ENCODE data around the gene STAB1. TPM values are rescaled to one million over a fixed set of nuclear protein-coding genes. Genes with fewer than 3 reads are reported as not detected.

The STAB1 gene
- total and polyA plus RNA-seq, 12 donors = 30.8 to 1,593 (median 466) TPM

GRCh38 chr3:52451237-52452083 lies 43.7 kb upstream of the STAB1 start:
- H3K9me3 ChIP-seq (replicated peaks in 1 of 3) = no peaks in the 10 kb centered on the region
- intact Hi-C loops (cut with DNase I) = no loop called here

GRCh38 chr3:52452126-52452525 lies 43.0 kb upstream of the STAB1 start:
- 86 to 92% methylated on average over 6 of the region's 6 CpGs; no CpG with 5 or more reads in 2 of the 4 donors for WGBS, 4 donors
- H3K36me3 ChIP-seq (replicated peaks in 1 of 2) = no peaks in the 10 kb centered on the region
- no peak overlapping the region for H3K27ac ChIP-seq
- no peaks in the 10 kb centered on the region for H3K9me3 ChIP-seq (replicated peaks in 1 of 3)
- no peak for DNase-seq
- H3K4me1 ChIP-seq (replicated peaks in 1 of 2) = peaks cover 5 to 22% of the 10 kb centered on the region in 2 donors
- H3K4me3 ChIP-seq = no peak overlapping the region
- no peak for TF ChIP-seq POLR2A (IDR thresholded peaks at IDR 0.05)
- TF ChIP-seq, protein P1, sequence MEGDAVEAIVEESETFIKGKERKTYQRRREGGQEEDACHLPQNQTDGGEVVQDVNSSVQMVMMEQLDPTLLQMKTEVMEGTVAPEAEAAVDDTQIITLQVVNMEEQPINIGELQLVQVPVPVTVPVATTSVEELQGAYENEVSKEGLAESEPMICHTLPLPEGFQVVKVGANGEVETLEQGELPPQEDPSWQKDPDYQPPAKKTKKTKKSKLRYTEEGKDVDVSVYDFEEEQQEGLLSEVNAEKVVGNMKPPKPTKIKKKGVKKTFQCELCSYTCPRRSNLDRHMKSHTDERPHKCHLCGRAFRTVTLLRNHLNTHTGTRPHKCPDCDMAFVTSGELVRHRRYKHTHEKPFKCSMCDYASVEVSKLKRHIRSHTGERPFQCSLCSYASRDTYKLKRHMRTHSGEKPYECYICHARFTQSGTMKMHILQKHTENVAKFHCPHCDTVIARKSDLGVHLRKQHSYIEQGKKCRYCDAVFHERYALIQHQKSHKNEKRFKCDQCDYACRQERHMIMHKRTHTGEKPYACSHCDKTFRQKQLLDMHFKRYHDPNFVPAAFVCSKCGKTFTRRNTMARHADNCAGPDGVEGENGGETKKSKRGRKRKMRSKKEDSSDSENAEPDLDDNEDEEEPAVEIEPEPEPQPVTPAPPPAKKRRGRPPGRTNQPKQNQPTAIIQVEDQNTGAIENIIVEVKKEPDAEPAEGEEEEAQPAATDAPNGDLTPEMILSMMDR (IDR thresholded peaks at IDR 0.05) = no peak
- intact Hi-C loops (cut with DNase I) = no loop called here
- H3K27me3 ChIP-seq = no peaks in the 10 kb centered on the region

More at GRCh38 chr3:52451237-52452083, 43.7 kb upstream of the STAB1 start:
- Histone ChIP-seq H3K36me3 (replicated peaks in 1 of 2) (no peaks in the 10 kb centered on the region), H3K4me3 (no peak overlapping the region), H3K4me1 (replicated peaks in 1 of 2) (peaks cover under 1 to 15% of the 10 kb centered on the region in 2 donors), H3K27ac (no peak overlapping the region), H3K27me3 (no peaks in the 10 kb centered on the region)
- 83 to 87% (median 85%) methylated on average over 22 to 24 of the region's 24 CpGs for WGBS, 4 donors
- TF ChIP-seq, protein P1 (IDR thresholded peaks at IDR 0.05) = peak in 1 of 6 experiments; percentile 3
- TF ChIP-seq POLR2A (IDR thresholded peaks at IDR 0.05) = no peak
- DNase-seq = no peak

GRCh38 chr3:52452570-52453221 lies 42.4 kb upstream of the STAB1 start:
- H3K9me3 ChIP-seq (replicated peaks in 1 of 3) = no peaks in the 10 kb centered on the region
- 77 to 100% (median 86%) methylated on average over 4 to 11 of the region's 11 CpGs for WGBS, 4 donors
- intact Hi-C loops (cut with DNase I) = no loop called here
- no peak overlapping the region for H3K27ac ChIP-seq
- peaks cover 5 to 27% of the 10 kb centered on the region in 2 donors for H3K4me1 ChIP-seq (replicated peaks in 1 of 2)
- no peak for TF ChIP-seq POLR2A (IDR thresholded peaks at IDR 0.05)
- TF ChIP-seq, protein P1 (IDR thresholded peaks at IDR 0.05) = no peak
- no peak for DNase-seq
- H3K27me3 ChIP-seq = no peaks in the 10 kb centered on the region
- H3K4me3 ChIP-seq = no peak overlapping the region
- H3K36me3 ChIP-seq (replicated peaks in 1 of 2) = peaks cover 0 to 3% of the 10 kb centered on the region in 2 donors

DNA sequence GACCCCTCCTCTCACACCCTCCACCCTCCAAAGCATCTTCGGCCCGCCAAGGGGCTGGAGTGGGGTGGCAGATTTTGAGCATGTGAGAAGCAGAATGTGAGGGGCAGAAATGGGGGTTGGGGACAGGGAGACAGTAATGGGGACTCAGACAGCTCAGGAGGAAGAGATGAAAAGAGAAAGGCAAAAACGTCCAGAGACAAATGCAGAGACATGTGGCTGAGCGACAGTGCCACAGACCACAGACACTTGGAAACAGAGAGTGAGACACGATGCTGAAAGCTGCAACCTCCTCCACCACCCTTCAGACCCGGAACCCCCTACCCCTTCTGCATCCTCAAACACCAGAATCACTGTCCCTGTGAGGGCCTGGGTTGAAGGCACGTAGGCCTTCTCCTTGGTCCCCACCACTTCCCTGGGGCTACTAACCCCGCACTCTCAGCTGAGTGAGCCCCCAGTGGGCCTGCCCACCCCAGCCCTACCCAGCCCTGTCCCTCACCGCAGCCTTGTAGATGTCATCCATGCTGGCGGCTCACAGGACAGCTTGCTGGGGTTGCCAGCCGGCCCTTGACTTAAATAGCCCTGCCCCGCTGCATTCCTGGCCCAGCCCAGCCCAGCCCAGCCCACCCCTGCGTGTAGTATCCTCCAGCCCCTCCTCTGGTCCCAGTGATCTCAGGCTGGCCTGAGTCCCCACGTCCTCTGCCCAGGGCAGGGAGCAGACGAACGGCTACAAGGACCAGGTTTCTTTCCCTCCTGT lies 41.5 kb upstream of the STAB1 start, which contains the start of gene TNNC1:
Gene TNNC1 (minus strand): TSS at position 546 of the 754 bp plus-strand sequence. CDS start 26 bp downstream, at position 520.
- no peaks in the 10 kb centered on the region for H3K27me3 ChIP-seq
- WGBS, 4 donors = 68 to 78% (median 75%) methylated on average over 13 to 16 of the region's 16 CpGs
- peak within 1 kb of the TSS in 4 of 5 donors; percentile 63 to 91 (median 78) for H3K27ac ChIP-seq
- H3K4me3 ChIP-seq = peak within 1 kb of the TSS in 1 of 4 donors; percentile 89
- H3K36me3 ChIP-seq (replicated peaks in 1 of 2) = peaks cover 0 to 13% of the 10 kb centered on the region in 2 donors
- TF ChIP-seq, protein P1 (IDR thresholded peaks at IDR 0.05) = no peak
- no peak for TF ChIP-seq POLR2A (IDR thresholded peaks at IDR 0.05)
- peaks cover 5 to 31% of the 10 kb centered on the region in 2 donors for H3K4me1 ChIP-seq (replicated peaks in 1 of 2)
- no peaks in the 10 kb centered on the region for H3K9me3 ChIP-seq (replicated peaks in 1 of 3)
- intact Hi-C loops (cut with DNase I) = no loop called here
- DNase-seq = no peak
